Neural progenitor cell (in vitro differentiated cells): ENCODE results near the gene ABCC4. TPM values are rescaled to one million over a fixed set of nuclear protein-coding genes. Genes with fewer than 3 reads are reported as not detected.

Experiments
- DNase-seq: peaks from one replicate; pipeline ENCODE4 v3.0.0-alpha.2; 2016; ENCODE audit warnings: low spot score
- H2AFZ ChIP-seq: fragments of 200-600 bp; sonication (generic); replicated peaks from 2 replicates; pipeline ENCODE4 v1.6.1; 2016; ENCODE audit warnings: antibody characterized with exemption
- H3F3A ChIP-seq: fragments of 200-600 bp; sonication (generic); 2 replicates; pipeline ENCODE4 v1.6.1; 2016; ENCODE audit warnings: antibody characterized with exemption, low read depth
- H3K27ac ChIP-seq: fragments of 200-600 bp; sonication (generic); 2 replicates; pipeline ENCODE4 v1.5.1; 2016; ENCODE audit warnings: mild to moderate bottlenecking
- H3K27me3 ChIP-seq: fragments of 200-600 bp; sonication (generic); 2 replicates; pipeline ENCODE4 v1.6.1; 2016; ENCODE audit warnings: mild to moderate bottlenecking, moderate library complexity
- H3K36me3 ChIP-seq: fragments of 200-600 bp; sonication (generic); 2 replicates; pipeline ENCODE4 v1.5.1; 2016
- H3K4me1 ChIP-seq: fragments of 200-600 bp; sonication (generic); 2 replicates; pipeline ENCODE4 v1.6.1; 2016; ENCODE audit warnings: mixed run types
- H3K4me2 ChIP-seq: fragments of 200-600 bp; sonication (generic); 2 replicates; pipeline ENCODE4 v1.6.1; 2016
- H3K4me3 ChIP-seq: fragments of 200-600 bp; sonication (generic); 2 replicates; pipeline ENCODE4 v1.5.1; 2016
- H3K79me2 ChIP-seq: fragments of 200-600 bp; sonication (generic); 2 replicates; pipeline ENCODE4 v1.6.1; 2016; ENCODE audit warnings: low read depth
- H3K9ac ChIP-seq: fragments of 200-600 bp; sonication (generic); 2 replicates; pipeline ENCODE4 v1.6.1; 2016
- H3K9me3 ChIP-seq: fragments of 200-600 bp; sonication (generic); 2 replicates; pipeline ENCODE4 v1.5.1; 2016; ENCODE audit warnings: low read depth
- H4K20me1 ChIP-seq: fragments of 200-600 bp; sonication (generic); 2 replicates; pipeline ENCODE4 v1.6.1; 2016; ENCODE audit warnings: low read depth
- H3K27ac Mint-ChIP-seq: 3 replicates; pipeline ENCODE4 v1.8.0; 2021; ENCODE audit warnings: mixed read lengths
- H3K27me3 Mint-ChIP-seq: 2 replicates; pipeline ENCODE4 v1.8.0; 2022; ENCODE audit warnings: low read depth, mild to moderate bottlenecking, inconsistent platforms, moderate library complexity, mixed read lengths; ENCODE audit not compliant: insufficient read depth
- H3K36me3 Mint-ChIP-seq: 3 replicates; pipeline ENCODE4 v1.8.0; 2021; ENCODE audit warnings: mixed read lengths
- H3K4me1 Mint-ChIP-seq: 3 replicates; pipeline ENCODE4 v1.8.0; 2021; ENCODE audit warnings: mixed read lengths
- H3K4me3 Mint-ChIP-seq: 3 replicates; pipeline ENCODE4 v1.8.0; 2021; ENCODE audit warnings: mild to moderate bottlenecking, moderate library complexity, mixed read lengths
- H3K9me3 Mint-ChIP-seq: 3 replicates; pipeline ENCODE4 v1.8.0; 2020; ENCODE audit warnings: mixed read lengths
- CTCF ChIP-seq: fragments of 200-600 bp; sonication (generic); IDR thresholded peaks from 2 replicates; pipeline ENCODE4 v1.5.1; 2017; ENCODE audit warnings: antibody characterized with exemption, mild to moderate bottlenecking
- EZH2 ChIP-seq: fragments of 200-600 bp; sonication (generic); IDR thresholded peaks from 2 replicates; pipeline ENCODE4 v1.6.1; 2017; ENCODE audit warnings: antibody characterized with exemption, mild to moderate bottlenecking, moderate library complexity
- EZH2phosphoT487 ChIP-seq: fragments of 200-600 bp; sonication (generic); IDR thresholded peaks from 2 replicates; pipeline ENCODE4 v1.6.1; 2017; ENCODE audit warnings: antibody characterized with exemption
- total RNA-seq: library from RNA; depleted of rRNA; stranded (reverse); fragments of >200 nt; gene quantifications from 2 replicates; pipeline ENCODE4 v1.2.3, GENCODE V29; 2015; ENCODE audit warnings: low replicate concordance

The ABCC4 gene
- total RNA-seq, 1 donor from 2014 or later: 23.6 TPM

- H3K9ac ChIP-seq: no peak overlapping the region
- peaks cover 17% of the 10 kb centered on the region for H3F3A ChIP-seq
- no peaks in the 10 kb centered on the region for H3K27me3 ChIP-seq
- peaks cover 38% of the 10 kb centered on the region for H3K4me1 ChIP-seq
- no peaks in the 10 kb centered on the region for H4K20me1 ChIP-seq
- no peaks in the 10 kb centered on the region for H3K36me3 ChIP-seq
- no peak overlapping the region for H3K27ac Mint-ChIP-seq
- H3K9me3 Mint-ChIP-seq: no peaks in the 10 kb centered on the region
- no peak overlapping the region for H3K4me3 Mint-ChIP-seq
- H3K36me3 Mint-ChIP-seq: no peaks in the 10 kb centered on the region
- H3K4me3 ChIP-seq: no peak overlapping the region
- H2AFZ ChIP-seq: no peak overlapping the region
- no peaks in the 10 kb centered on the region for H3K79me2 ChIP-seq
- TF ChIP-seq EZH2 (no peak), EZH2phosphoT487 (no peak), CTCF (peak; percentile 56)
- no peaks in the 10 kb centered on the region for H3K27me3 Mint-ChIP-seq
- H3K4me2 ChIP-seq: no peak overlapping the region
- no peak for DNase-seq
- peaks cover 26% of the 10 kb centered on the region for H3K4me1 Mint-ChIP-seq
- H3K9me3 ChIP-seq: no peaks in the 10 kb centered on the region
- H3K27ac ChIP-seq: no peak overlapping the region
These were observed 145.0 kb downstream of the ABCC4 start for GRCh38 chr13:95156208-95156607.

GRCh38 chr13:95155504-95155903 is 145.7 kb downstream of the ABCC4 start:
- H3K9ac ChIP-seq: no peak overlapping the region
- TF ChIP-seq EZH2phosphoT487 (no peak), EZH2 (no peak), CTCF (no peak)
- H3K4me3 Mint-ChIP-seq: no peak overlapping the region
- H3K9me3 ChIP-seq: no peaks in the 10 kb centered on the region
- peaks cover 17% of the 10 kb centered on the region for H3F3A ChIP-seq
- H2AFZ ChIP-seq: no peak overlapping the region
- H3K36me3 Mint-ChIP-seq: no peaks in the 10 kb centered on the region
- no peaks in the 10 kb centered on the region for H3K27me3 Mint-ChIP-seq
- no peak for DNase-seq
- no peaks in the 10 kb centered on the region for H3K79me2 ChIP-seq
- H3K4me1 ChIP-seq: peaks cover 38% of the 10 kb centered on the region
- peak overlapping the region; percentile 17 for H3K27ac Mint-ChIP-seq
- no peaks in the 10 kb centered on the region for H4K20me1 ChIP-seq
- no peak overlapping the region for H3K4me2 ChIP-seq
- H3K4me3 ChIP-seq: no peak overlapping the region
- no peaks in the 10 kb centered on the region for H3K27me3 ChIP-seq
- no peaks in the 10 kb centered on the region for H3K36me3 ChIP-seq
- H3K9me3 Mint-ChIP-seq: no peaks in the 10 kb centered on the region
- H3K27ac ChIP-seq: no peak overlapping the region
- peaks cover 26% of the 10 kb centered on the region for H3K4me1 Mint-ChIP-seq

- H3K27me3 ChIP-seq: no peaks in the 10 kb centered on the region
- peaks cover 26% of the 10 kb centered on the region for H3K4me1 Mint-ChIP-seq
- H3K27me3 Mint-ChIP-seq: no peaks in the 10 kb centered on the region
- H3K9me3 Mint-ChIP-seq: no peaks in the 10 kb centered on the region
- no peaks in the 10 kb centered on the region for H4K20me1 ChIP-seq
- H3K4me3 ChIP-seq: no peak overlapping the region
- H3K27ac ChIP-seq: no peak overlapping the region
- no peak overlapping the region for H3K9ac ChIP-seq
- DNase-seq: no peak
- no peak overlapping the region for H3K4me2 ChIP-seq
- peaks cover 17% of the 10 kb centered on the region for H3F3A ChIP-seq
- no peak overlapping the region for H2AFZ ChIP-seq
- H3K79me2 ChIP-seq: no peaks in the 10 kb centered on the region
- H3K36me3 Mint-ChIP-seq: no peaks in the 10 kb centered on the region
- TF ChIP-seq CTCF: no peak
- TF ChIP-seq EZH2phosphoT487: no peak
- TF ChIP-seq EZH2: no peak
- peaks cover 38% of the 10 kb centered on the region for H3K4me1 ChIP-seq
- no peak overlapping the region for H3K4me3 Mint-ChIP-seq
- no peaks in the 10 kb centered on the region for H3K9me3 ChIP-seq
- H3K27ac Mint-ChIP-seq: no peak overlapping the region
- no peaks in the 10 kb centered on the region for H3K36me3 ChIP-seq
These were observed 146.2 kb downstream of the ABCC4 start for GRCh38 chr13:95155093-95155492.
